GM08714 (cell line): ENCODE data around the gene SPATA2.

Experiments
- H3K4me3 ChIP-seq: fragments of 200-500 bp; sonication (Bioruptor generic); 2 replicates; pipeline ENCODE4 v1.5.1; 2014; ENCODE audit warnings: mild to moderate bottlenecking, low read length, inconsistent platforms
- ZNF274 ChIP-seq: IDR thresholded peaks from 2 replicates; pipeline ENCODE4 v1.6.1; 2012; ENCODE audit warnings: mild to moderate bottlenecking, low read depth, low read length

Gene SPATA2

GRCh38 chr20:49938173-49939163, 23.1 kb upstream of the SPATA2 start:
- TF ChIP-seq ZNF274 = no peak
- no peak overlapping the region; the same call in 1 of the 2 replicates for H3K4me3 ChIP-seq

GRCh38 chr20:49937027-49937929, 21.9 kb upstream of the SPATA2 start:
- H3K4me3 ChIP-seq = peak overlapping the region; percentile 85
- no peak for TF ChIP-seq ZNF274

GRCh38 chr20:49936153-49937026, 21.1 kb upstream of the SPATA2 start, which contains the start of gene RNF114:
Gene RNF114, plus strand, starts transcription at chr20:49936397. Its CDS starts 16 bp downstream, at chr20:49936413.
- H3K4me3 ChIP-seq = peak within 1 kb of the TSS; percentile 85
- TF ChIP-seq ZNF274 = no peak

- no peak for TF ChIP-seq ZNF274
- H3K4me3 ChIP-seq = peak overlapping the region; percentile 59; the same call in 1 of the 2 replicates
Measured at GRCh38 chr20:49935746-49936152, 20.4 kb upstream of the SPATA2 start.

GRCh38 chr20:49929142-49929494, 13.8 kb upstream of the SPATA2 start:
- TF ChIP-seq ZNF274 = no peak
- no peak overlapping the region for H3K4me3 ChIP-seq

GRCh38 chr20:49928411-49929141, 13.2 kb upstream of the SPATA2 start:
- H3K4me3 ChIP-seq = no peak overlapping the region

GRCh38 chr20:49925901-49926454, 10.6 kb upstream of the SPATA2 start:
- no peak overlapping the region for H3K4me3 ChIP-seq
- no peak for TF ChIP-seq ZNF274

More at GRCh38 chr20:49928411-49929141, 13.2 kb upstream of the SPATA2 start:
- no peak for TF ChIP-seq ZNF274

- TF ChIP-seq ZNF274 = no peak
- H3K4me3 ChIP-seq = no peak overlapping the region
Measured at GRCh38 chr20:49924247-49924646, 8.9 kb upstream of the SPATA2 start.

GRCh38 chr20:49919461-49919860, 4.1 kb upstream of the SPATA2 start:
- TF ChIP-seq ZNF274 = no peak
- no peak overlapping the region for H3K4me3 ChIP-seq

- H3K4me3 ChIP-seq = no peak overlapping the region
- TF ChIP-seq ZNF274 = no peak
Measured at GRCh38 chr20:49919009-49919408, 3.7 kb upstream of the SPATA2 start.

- H3K4me3 ChIP-seq = no peak overlapping the region
- no peak for TF ChIP-seq ZNF274
Measured at GRCh38 chr20:49918446-49918845, 3.1 kb upstream of the SPATA2 start.

GRCh38 chr20:49916146-49917002, 1.0 kb upstream of the SPATA2 start:
- no peak for TF ChIP-seq ZNF274
- H3K4me3 ChIP-seq = peak overlapping the region; percentile 61

- H3K4me3 ChIP-seq = peak overlapping the region; percentile 61
- no peak for TF ChIP-seq ZNF274
Measured at GRCh38 chr20:49915118-49915379, 280 bp downstream of the SPATA2 start.
